ENCODE data around the gene ESR1.

Gene ESR1

GRCh38 chr6:152161501-152161900 is 354.0 kb downstream of the ESR1 start:
- TF ChIP-seq, protein P1, sequence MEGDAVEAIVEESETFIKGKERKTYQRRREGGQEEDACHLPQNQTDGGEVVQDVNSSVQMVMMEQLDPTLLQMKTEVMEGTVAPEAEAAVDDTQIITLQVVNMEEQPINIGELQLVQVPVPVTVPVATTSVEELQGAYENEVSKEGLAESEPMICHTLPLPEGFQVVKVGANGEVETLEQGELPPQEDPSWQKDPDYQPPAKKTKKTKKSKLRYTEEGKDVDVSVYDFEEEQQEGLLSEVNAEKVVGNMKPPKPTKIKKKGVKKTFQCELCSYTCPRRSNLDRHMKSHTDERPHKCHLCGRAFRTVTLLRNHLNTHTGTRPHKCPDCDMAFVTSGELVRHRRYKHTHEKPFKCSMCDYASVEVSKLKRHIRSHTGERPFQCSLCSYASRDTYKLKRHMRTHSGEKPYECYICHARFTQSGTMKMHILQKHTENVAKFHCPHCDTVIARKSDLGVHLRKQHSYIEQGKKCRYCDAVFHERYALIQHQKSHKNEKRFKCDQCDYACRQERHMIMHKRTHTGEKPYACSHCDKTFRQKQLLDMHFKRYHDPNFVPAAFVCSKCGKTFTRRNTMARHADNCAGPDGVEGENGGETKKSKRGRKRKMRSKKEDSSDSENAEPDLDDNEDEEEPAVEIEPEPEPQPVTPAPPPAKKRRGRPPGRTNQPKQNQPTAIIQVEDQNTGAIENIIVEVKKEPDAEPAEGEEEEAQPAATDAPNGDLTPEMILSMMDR (IDR thresholded peaks at IDR 0.05; ENCODE audit: control insufficient read depth, extremely low read depth, insufficient read depth) = no peak
- no peak overlapping the region for H3K4me3 ChIP-seq (ENCODE audit: low read depth, low read length)
- DNase-seq (ENCODE audit: low read depth) = no peak

GRCh38 chr6:152164957-152165356 is 357.5 kb downstream of the ESR1 start:
- TF ChIP-seq, protein P1 (IDR thresholded peaks at IDR 0.05; ENCODE audit: control insufficient read depth, extremely low read depth, insufficient read depth) = 0 out of 2 replicates have a peak, but pooled peaks have one; percentile 5
- no peak overlapping the region for H3K4me3 ChIP-seq (ENCODE audit: low read depth, low read length)
- no peak for DNase-seq (ENCODE audit: low read depth)

DNA sequence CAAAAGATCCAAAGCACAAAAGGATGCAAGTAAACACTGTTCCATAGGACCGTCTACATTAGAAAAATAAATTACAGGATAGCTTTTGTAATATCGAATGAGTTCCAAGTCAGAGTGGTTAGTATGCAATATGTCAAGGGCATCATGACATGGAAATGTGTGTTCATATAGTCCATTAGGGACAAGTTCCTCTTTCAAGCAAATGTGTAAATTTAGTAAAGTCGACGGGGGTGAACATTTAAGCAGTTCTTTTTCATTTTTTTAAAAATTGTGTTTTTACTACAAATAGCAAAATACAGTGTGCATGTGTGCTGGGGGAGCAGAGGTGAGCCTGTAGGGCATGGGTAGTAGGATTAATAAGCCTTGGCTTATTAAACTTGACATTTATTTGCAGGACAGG is 359.0 kb downstream of the ESR1 start:
- H3K4me3 ChIP-seq (ENCODE audit: low read depth, low read length) = no peak overlapping the region
- TF ChIP-seq, protein P1 (IDR thresholded peaks at IDR 0.05; ENCODE audit: control insufficient read depth, extremely low read depth, insufficient read depth) = no peak
- no peak for DNase-seq (ENCODE audit: low read depth)

DNA sequence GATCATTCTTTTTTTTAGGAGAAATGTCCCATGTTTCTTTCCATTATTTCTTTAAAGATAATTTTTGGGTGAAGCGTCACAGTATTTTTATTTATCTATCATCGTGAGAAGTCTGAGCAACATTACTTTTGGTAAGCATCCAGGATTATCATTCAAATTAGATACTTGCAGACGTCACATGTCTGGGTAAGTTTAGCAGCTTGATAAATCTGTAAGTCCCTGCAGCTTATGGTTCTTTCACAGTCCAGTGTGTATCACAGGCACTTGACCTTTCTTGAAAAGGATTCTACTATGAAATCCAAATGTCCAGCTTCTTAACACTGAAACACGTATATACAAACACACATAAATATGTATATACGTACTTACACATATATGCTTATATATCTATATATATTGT is 359.4 kb downstream of the ESR1 start:
- TF ChIP-seq, protein P1 (IDR thresholded peaks at IDR 0.05; ENCODE audit: control insufficient read depth, extremely low read depth, insufficient read depth) = no peak
- no peak overlapping the region for H3K4me3 ChIP-seq (ENCODE audit: low read depth, low read length)
- no peak for DNase-seq (ENCODE audit: low read depth)

- TF ChIP-seq, protein P1 (IDR thresholded peaks at IDR 0.05; ENCODE audit: control insufficient read depth, extremely low read depth, insufficient read depth) = no peak
- DNase-seq (ENCODE audit: low read depth) = no peak
- H3K4me3 ChIP-seq (ENCODE audit: low read depth, low read length) = no peak overlapping the region
These were observed 360.4 kb downstream of the ESR1 start for GRCh38 chr6:152167641-152168603.

DNA sequence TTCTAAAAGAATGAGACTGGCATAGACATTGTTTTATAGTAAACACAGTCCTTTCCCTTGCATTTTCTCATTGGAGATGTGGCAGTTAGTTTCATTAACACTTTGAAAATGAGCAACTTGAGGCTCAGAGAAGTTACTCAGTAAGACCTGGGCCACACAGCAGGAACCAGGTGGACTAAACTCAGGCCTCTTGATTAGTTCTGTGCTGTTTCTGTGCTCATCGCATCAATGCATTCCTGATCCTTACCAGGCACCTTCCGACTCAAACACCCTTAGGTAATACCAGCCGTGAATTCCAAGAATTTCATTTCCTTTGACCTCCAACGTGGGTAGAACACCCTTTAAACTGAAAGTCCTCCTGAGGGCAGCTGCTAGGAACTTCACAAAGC is 362.8 kb downstream of the ESR1 start:
- H3K4me3 ChIP-seq (ENCODE audit: low read depth, low read length) = no peak overlapping the region
- TF ChIP-seq, protein P1 (IDR thresholded peaks at IDR 0.05; ENCODE audit: control insufficient read depth, extremely low read depth, insufficient read depth) = no peak
- DNase-seq (ENCODE audit: low read depth) = no peak
